Measurements from ENCODE around the gene SLC49A4. TPM values are rescaled to one million over a fixed set of nuclear protein-coding genes. Genes with fewer than 3 reads are reported as not detected.

SLC49A4 gene
- total and polyA plus RNA-seq, 2 of the 8 experiments (the other 6 are each of a cell fraction or from before 2014, with no cell fraction given), result 9.5 to 10.2 TPM

DNA sequence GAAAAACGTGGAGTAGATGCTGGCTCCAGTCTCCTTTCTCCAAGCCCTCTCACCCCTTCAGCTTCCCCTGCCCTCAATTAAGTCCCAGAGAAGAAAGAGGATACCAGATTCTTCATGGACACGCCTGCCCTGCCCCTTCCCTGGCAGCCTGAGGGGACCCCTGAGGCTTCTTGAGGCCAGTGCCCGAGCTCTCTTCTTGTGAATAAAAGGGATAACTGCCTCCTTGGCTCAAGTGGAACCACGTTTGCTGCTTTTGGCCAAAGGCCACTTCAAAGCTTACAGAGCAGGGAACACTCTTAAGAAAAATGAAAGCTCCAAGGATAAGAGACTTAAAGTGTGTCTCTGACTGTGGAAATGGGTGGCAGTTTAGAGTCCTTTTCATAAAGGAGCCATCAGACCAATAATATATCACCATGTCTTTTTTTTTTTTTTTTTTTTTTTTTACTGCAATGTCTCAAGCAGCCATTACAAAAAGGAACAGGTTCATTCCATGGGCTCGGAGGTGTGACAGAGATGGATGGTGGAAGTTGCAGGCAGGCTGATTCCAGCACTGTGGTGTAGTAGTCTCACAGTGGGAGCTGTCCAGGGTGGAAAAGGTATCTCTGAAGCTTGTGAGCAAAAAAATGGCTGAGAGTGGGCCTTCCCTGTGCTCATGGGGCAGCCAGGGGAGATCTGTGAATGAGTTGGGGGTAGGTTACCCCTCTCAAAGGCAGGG is 123.9 kb downstream of the SLC49A4 start (continued):
- TF ChIP-seq, protein P1, sequence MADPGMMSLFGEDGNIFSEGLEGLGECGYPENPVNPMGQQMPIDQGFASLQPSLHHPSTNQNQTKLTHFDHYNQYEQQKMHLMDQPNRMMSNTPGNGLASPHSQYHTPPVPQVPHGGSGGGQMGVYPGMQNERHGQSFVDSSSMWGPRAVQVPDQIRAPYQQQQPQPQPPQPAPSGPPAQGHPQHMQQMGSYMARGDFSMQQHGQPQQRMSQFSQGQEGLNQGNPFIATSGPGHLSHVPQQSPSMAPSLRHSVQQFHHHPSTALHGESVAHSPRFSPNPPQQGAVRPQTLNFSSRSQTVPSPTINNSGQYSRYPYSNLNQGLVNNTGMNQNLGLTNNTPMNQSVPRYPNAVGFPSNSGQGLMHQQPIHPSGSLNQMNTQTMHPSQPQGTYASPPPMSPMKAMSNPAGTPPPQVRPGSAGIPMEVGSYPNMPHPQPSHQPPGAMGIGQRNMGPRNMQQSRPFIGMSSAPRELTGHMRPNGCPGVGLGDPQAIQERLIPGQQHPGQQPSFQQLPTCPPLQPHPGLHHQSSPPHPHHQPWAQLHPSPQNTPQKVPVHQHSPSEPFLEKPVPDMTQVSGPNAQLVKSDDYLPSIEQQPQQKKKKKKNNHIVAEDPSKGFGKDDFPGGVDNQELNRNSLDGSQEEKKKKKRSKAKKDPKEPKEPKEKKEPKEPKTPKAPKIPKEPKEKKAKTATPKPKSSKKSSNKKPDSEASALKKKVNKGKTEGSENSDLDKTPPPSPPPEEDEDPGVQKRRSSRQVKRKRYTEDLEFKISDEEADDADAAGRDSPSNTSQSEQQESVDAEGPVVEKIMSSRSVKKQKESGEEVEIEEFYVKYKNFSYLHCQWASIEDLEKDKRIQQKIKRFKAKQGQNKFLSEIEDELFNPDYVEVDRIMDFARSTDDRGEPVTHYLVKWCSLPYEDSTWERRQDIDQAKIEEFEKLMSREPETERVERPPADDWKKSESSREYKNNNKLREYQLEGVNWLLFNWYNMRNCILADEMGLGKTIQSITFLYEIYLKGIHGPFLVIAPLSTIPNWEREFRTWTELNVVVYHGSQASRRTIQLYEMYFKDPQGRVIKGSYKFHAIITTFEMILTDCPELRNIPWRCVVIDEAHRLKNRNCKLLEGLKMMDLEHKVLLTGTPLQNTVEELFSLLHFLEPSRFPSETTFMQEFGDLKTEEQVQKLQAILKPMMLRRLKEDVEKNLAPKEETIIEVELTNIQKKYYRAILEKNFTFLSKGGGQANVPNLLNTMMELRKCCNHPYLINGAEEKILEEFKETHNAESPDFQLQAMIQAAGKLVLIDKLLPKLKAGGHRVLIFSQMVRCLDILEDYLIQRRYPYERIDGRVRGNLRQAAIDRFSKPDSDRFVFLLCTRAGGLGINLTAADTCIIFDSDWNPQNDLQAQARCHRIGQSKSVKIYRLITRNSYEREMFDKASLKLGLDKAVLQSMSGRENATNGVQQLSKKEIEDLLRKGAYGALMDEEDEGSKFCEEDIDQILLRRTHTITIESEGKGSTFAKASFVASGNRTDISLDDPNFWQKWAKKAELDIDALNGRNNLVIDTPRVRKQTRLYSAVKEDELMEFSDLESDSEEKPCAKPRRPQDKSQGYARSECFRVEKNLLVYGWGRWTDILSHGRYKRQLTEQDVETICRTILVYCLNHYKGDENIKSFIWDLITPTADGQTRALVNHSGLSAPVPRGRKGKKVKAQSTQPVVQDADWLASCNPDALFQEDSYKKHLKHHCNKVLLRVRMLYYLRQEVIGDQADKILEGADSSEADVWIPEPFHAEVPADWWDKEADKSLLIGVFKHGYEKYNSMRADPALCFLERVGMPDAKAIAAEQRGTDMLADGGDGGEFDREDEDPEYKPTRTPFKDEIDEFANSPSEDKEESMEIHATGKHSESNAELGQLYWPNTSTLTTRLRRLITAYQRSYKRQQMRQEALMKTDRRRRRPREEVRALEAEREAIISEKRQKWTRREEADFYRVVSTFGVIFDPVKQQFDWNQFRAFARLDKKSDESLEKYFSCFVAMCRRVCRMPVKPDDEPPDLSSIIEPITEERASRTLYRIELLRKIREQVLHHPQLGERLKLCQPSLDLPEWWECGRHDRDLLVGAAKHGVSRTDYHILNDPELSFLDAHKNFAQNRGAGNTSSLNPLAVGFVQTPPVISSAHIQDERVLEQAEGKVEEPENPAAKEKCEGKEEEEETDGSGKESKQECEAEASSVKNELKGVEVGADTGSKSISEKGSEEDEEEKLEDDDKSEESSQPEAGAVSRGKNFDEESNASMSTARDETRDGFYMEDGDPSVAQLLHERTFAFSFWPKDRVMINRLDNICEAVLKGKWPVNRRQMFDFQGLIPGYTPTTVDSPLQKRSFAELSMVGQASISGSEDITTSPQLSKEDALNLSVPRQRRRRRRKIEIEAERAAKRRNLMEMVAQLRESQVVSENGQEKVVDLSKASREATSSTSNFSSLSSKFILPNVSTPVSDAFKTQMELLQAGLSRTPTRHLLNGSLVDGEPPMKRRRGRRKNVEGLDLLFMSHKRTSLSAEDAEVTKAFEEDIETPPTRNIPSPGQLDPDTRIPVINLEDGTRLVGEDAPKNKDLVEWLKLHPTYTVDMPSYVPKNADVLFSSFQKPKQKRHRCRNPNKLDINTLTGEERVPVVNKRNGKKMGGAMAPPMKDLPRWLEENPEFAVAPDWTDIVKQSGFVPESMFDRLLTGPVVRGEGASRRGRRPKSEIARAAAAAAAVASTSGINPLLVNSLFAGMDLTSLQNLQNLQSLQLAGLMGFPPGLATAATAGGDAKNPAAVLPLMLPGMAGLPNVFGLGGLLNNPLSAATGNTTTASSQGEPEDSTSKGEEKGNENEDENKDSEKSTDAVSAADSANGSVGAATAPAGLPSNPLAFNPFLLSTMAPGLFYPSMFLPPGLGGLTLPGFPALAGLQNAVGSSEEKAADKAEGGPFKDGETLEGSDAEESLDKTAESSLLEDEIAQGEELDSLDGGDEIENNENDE (IDR thresholded peaks at IDR 0.05; ENCODE audit: insufficient replicate concordance, low read length), result no peak
- TF ChIP-seq ASH2L (IDR thresholded peaks at IDR 0.05; ENCODE audit: low read length), result no peak
- no peak for TF ChIP-seq GTF2F1 (IDR thresholded peaks at IDR 0.05; ENCODE audit: borderline replicate concordance, low read depth, low read length)
- TF ChIP-seq SAP30 (IDR thresholded peaks at IDR 0.05; ENCODE audit: insufficient read depth, insufficient replicate concordance, low read length), result no peak
- TF ChIP-seq, protein P2, sequence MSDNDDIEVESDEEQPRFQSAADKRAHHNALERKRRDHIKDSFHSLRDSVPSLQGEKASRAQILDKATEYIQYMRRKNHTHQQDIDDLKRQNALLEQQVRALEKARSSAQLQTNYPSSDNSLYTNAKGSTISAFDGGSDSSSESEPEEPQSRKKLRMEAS (IDR thresholded peaks at IDR 0.05), result no peak
- TF ChIP-seq NANOG (IDR thresholded peaks at IDR 0.05; ENCODE audit: insufficient read depth, low read depth, low read length, poor library complexity, severe bottlenecking), result no peak
- TF ChIP-seq, protein P3, sequence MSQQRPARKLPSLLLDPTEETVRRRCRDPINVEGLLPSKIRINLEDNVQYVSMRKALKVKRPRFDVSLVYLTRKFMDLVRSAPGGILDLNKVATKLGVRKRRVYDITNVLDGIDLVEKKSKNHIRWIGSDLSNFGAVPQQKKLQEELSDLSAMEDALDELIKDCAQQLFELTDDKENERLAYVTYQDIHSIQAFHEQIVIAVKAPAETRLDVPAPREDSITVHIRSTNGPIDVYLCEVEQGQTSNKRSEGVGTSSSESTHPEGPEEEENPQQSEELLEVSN (IDR thresholded peaks at IDR 0.05), result no peak
- TF ChIP-seq CHD2 (IDR thresholded peaks at IDR 0.05; ENCODE audit: low read length), result no peak
- TF ChIP-seq JUND (IDR thresholded peaks at IDR 0.05; ENCODE audit: low read length), result no peak
- TF ChIP-seq SIRT6 (IDR thresholded peaks at IDR 0.05; ENCODE audit: low read length), result no peak

Measured in H1 (cell line).